HG02623 (cell line): ENCODE results near the gene TLCD3B.

Source experiments
- ATAC-seq: cut with Tn5 transposase; IDR thresholded peaks from one replicate; pipeline ENCODE4 v1.9.1; 2021; ENCODE audit warnings: moderate library complexity; ENCODE audit not compliant: unreplicated experiment

The TLCD3B gene

GRCh38 chr16:30006659-30007377 is 24.3 kb downstream of the TLCD3B start:
- ATAC-seq, result no peak

DNA sequence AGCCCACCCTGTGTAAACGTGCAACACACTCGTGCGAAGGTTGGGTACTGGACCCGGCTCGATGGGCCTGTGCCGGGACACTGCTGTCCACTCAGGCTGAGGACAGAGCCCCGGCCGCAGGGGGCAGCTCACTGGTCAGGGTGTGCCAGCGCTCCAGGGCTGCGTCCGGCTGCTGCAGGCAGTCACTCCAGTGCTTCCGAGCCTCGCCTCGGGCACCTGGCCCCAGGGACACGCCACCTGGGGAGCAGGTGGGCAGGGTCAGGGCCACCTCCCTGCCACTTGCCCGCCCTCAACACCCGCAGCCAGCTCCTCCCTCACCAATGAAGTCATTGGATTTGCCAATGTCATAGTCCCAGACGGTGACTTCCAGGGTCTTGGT is 25.0 kb downstream of the TLCD3B start:
- ATAC-seq, result no peak

- ATAC-seq, result no peak
These were observed 25.6 kb downstream of the TLCD3B start for GRCh38 chr16:30005341-30006094.

DNA sequence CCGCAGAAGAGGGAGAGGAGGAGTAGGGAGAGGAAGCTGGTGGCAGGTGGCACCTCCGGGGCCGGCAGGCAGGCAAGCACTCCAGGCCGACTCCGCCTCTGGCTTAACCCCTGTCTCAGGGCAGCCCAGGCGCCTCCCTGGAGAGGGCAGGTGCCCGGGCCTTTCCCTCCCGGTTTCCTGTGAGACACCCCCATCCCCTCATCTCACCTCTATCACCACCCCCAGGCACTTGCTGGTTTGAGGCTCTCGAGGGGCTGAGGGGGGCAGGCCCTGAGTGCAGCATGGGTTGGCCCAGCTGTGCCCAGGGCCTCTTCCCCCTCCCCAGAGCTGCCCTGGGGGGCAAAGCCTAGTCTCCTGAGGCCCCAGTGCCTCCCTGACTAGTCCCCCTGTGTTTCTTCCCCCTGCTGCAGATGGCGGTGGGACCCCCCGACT is 26.2 kb downstream of the TLCD3B start:
- no peak for ATAC-seq

GRCh38 chr16:30004424-30004776 is 26.7 kb downstream of the TLCD3B start:
- ATAC-seq, result no peak

DNA sequence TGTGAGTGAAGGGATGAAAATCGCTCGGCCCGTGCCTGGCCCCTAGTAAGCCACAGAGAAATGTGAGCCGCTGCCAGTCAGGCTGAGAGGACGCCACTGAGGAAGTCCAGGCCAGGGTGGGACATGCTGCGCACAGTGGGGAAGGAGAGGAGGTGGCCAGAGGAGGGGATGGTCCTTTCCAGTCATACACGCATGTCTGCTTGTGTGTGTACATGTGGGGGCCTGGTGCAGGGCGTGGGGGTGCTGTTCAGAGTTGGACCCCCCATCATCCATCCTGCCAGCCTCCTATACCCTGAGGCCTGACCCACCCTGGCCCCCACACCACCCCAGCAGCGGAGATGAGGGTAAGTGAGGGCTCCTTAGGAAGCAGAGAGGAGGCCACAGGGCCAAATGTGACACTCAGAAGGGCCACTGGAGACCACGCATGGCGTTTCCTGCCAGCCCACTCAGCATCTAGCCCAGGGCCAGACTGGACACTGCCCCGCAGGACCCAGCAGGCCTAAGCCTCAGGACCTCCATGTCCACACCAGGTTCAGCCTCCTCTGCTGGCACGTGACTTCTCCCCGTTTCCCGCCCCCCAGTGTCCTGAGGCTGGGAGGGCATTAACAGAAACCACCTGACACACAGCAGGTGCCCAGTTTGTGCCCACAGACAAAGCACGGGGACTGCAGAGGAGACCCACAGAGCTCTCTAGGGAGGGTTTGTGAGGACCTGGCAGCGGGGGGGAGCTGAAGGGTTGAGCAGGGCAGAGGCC is 27.2 kb downstream of the TLCD3B start:
- ATAC-seq, result no peak

- no peak for ATAC-seq
These were observed 28.3 kb downstream of the TLCD3B start for GRCh38 chr16:30002614-30003346.

GRCh38 chr16:30000735-30001631 is 30.1 kb downstream of the TLCD3B start:
- ATAC-seq, result no peak

GRCh38 chr16:29999605-30000004 is 31.5 kb downstream of the TLCD3B start:
- ATAC-seq, result no peak

DNA sequence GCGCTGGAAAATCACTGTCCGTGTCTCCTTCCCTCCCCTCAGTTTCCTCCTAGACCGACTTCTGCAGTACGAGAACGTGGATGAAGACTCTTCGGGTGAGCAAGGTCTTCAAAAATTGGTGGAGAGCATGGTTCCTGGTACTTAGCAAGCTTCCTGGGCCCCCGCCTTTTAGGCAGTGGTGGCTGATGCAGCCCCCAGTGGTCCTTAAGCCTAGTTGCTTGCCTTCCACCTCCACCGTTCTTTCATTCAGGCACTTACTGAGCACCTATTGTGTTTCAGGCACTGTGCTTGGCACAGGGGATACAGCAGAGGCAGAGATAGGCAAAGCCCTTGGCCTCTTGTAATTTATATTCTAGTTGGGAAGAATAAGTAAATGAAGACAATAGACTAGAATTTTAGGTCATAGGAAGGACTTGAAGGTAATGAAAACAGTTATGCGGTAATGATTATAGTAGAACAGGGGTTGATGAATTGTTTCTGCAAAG is 34.3 kb downstream of the TLCD3B start:
- ATAC-seq, result no peak

- peak; percentile 82 for ATAC-seq
These were observed 34.9 kb downstream of the TLCD3B start, which contains the start of gene INO80E for GRCh38 chr16:29995911-29996765. TSS of gene INO80E (plus strand) at chr16:29996241. CDS start at chr16:29996311, 70 bp downstream.

DNA sequence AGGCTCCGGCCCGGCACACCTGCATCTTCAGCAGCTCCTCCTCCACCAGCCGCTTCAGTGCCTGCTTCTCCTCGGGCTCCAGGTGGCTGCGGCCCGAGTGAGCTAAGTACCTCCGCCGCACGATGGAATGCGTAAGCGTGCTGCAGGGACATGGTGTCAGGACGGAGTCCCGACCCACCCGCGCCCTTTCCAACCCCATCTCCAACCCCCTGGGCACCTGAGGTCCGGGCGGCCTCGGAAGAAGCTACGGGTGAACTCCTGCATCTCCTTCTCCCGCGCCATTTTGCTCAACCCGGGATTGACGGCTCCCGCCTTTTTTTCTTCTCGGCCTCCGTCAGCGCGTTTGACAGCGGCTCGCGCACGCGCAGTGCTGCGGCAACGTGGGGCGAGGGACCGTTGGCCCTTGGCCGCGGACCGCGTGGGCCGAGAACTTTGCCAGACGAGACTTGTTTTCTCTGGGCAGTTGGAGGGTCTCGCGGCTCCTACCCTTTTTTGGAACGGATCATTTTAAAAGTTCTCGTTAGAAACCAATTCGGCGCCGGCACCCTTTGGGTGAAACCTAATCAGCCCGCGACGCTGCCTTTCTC is 35.7 kb downstream of the TLCD3B start, which contains the start of gene HIRIP3:
TSS of gene HIRIP3 (minus strand) at position 294 of the 587 bp plus-strand sequence. CDS start at position 282, 12 bp downstream.
- ATAC-seq, result peak; percentile 46

GRCh38 chr16:29994600-29995323 is 36.3 kb downstream of the TLCD3B start:
- ATAC-seq, result peak; percentile 19

- no peak for ATAC-seq
These were observed 37.0 kb downstream of the TLCD3B start for GRCh38 chr16:29993903-29994599.

GRCh38 chr16:29993191-29993902 is 37.7 kb downstream of the TLCD3B start:
- ATAC-seq, result no peak

- ATAC-seq, result no peak
These were observed 38.6 kb downstream of the TLCD3B start for GRCh38 chr16:29992344-29992967.
